OCI-LY3 (cell line): Measurements from ENCODE around the gene JAML.

Experiments used
- EZH2phosphoT487 ChIP-seq: fragments of 200-600 bp; shearing (Covaris generic); IDR thresholded peaks from 2 replicates; pipeline ENCODE4 v1.6.1; 2018; ENCODE audit warnings: antibody characterized with exemption, mixed run types, low read depth
- TF ChIP-seq, protein P1 (sequence below): fragments of 200-600, 300-600 bp; sonication (generic); IDR thresholded peaks from 2 replicates; pipeline ENCODE4 v1.5.1; 2014; ENCODE audit warnings: antibody characterized with exemption, low read length, low read depth

- TF ChIP-seq, protein P1, sequence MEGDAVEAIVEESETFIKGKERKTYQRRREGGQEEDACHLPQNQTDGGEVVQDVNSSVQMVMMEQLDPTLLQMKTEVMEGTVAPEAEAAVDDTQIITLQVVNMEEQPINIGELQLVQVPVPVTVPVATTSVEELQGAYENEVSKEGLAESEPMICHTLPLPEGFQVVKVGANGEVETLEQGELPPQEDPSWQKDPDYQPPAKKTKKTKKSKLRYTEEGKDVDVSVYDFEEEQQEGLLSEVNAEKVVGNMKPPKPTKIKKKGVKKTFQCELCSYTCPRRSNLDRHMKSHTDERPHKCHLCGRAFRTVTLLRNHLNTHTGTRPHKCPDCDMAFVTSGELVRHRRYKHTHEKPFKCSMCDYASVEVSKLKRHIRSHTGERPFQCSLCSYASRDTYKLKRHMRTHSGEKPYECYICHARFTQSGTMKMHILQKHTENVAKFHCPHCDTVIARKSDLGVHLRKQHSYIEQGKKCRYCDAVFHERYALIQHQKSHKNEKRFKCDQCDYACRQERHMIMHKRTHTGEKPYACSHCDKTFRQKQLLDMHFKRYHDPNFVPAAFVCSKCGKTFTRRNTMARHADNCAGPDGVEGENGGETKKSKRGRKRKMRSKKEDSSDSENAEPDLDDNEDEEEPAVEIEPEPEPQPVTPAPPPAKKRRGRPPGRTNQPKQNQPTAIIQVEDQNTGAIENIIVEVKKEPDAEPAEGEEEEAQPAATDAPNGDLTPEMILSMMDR: no peak
- no peak for TF ChIP-seq EZH2phosphoT487
These were observed 819 bp downstream of the JAML start for GRCh38 chr11:118223992-118224391.
